ENCODE results near the gene KIFBP.

Gene KIFBP

DNA sequence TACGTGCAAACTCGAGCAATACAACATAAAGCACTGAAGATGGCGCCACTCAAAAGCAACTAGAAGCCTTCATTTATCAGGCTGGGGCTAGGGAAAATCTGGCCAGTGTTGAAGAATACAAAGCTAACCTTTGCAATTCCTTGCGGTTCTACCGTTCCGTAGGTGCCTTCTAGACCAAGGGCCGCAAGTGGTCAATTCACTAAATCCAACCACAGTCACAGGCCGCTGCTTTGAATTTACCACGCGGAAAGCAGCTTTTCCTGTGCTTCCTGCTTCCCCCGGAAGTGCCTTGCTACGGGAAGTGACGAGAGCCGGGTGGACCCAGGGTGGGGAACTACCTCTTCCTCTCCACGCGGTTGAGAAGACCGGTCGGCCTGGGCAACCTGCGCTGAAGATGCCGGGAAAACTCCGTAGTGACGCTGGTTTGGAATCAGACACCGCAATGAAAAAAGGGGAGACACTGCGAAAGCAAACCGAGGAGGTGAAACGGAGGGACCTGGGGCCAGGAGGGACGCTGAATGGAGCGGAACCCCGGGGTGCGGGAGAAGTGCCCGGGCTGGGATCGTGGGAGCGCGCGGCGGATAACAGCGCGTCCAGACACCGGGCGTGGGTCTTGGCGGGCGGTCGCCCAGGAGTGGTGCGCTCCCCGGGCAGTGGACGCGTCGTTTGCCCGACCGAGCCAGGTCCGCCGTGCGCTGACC is 32.6 kb upstream of the KIFBP start, which contains the start of gene DDX21:
DDX21 (plus strand) TSS at position 339 of the 701 bp plus-strand sequence; CDS start at position 395, 56 bp downstream.
- CTCF ChIA-PET: interaction anchor here (0.8 to 4.7 kb wide), 11 partner anchors 13 to 166 kb away, joined by 3 to 16 read pairs (median 3); no protein-coding TSS in a partner anchor
- POLR2A ChIA-PET: interaction anchor here (0.8 kb wide), 1 partner anchor 14 kb away, joined by 4 read pairs; no protein-coding TSS in a partner anchor
- WGBS (ENCODE audit: insufficient coverage): 0% methylated on average over 53 of the region's 53 CpGs
- H3K9me3 ChIP-seq (ENCODE audit: control extremely low read depth in 1 of 5, control insufficient read depth in 4 of 5, insufficient read depth in 2 of 5, low read depth in 1 of 5, low read length in 4 of 5): no peaks in the 10 kb centered on the region
- peaks cover 9 to 30% (median 20%) of the 10 kb centered on the region in 4 experiments for H3K4me1 ChIP-seq (ENCODE audit: control extremely low read depth in 1 of 4, control insufficient read depth in 4 of 4, insufficient read depth in 4 of 4, low read length in 3 of 4)
- peak; percentile 93 to 96 (median 95) for DNase-seq
- peak within 1 kb of the TSS; percentile 79 to 99 (median 94) for H3K4me3 ChIP-seq (ENCODE audit: control insufficient read depth in 1 of 7, extremely low read depth in 1 of 7, insufficient read depth in 4 of 7, low read depth in 2 of 7, low read length in 6 of 7)
- peaks cover 3 to 32% (median 9%) of the 10 kb centered on the region in 4 experiments for H3K36me3 ChIP-seq (ENCODE audit: control insufficient read depth in 4 of 4, insufficient read depth in 4 of 4, low read length in 3 of 4)
- H3K27ac ChIP-seq (ENCODE audit: insufficient read depth in 1 of 2, low read depth in 1 of 2, low read length in 2 of 2, poor library complexity in 1 of 2, severe bottlenecking in 2 of 2): peak within 1 kb of the TSS; percentile 86 to 94
- no peaks in the 10 kb centered on the region for H3K27me3 ChIP-seq (replicated peaks in 2 of 5; ENCODE audit: control insufficient read depth in 4 of 5, insufficient read depth in 5 of 5, low read length in 4 of 5)

DNA sequence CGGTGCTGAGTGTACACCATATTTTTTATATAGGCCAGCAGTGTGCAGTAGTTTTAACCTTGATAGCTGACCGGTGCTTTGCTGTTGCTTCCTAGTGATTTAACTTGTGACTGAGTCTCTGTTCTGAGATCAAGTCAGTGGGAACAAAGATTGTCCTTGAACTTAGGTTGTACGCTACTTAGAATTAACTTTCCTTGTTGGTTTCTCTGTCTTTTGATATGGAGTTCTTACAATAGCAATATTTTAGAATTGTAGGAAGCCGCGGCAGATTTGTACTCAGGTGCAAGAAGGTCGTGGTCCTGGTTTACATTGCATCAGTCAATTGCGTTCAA is 31.4 kb upstream of the KIFBP start:
- POLR2A ChIA-PET: interaction anchor here (0.7 to 1.0 kb wide), 2 partner anchors 10 to 12 kb away, joined by 3 read pairs; no protein-coding TSS in a partner anchor
- Histone ChIP-seq H3K4me1 (ENCODE audit: control extremely low read depth in 1 of 4, control insufficient read depth in 4 of 4, insufficient read depth in 4 of 4, low read length in 3 of 4) (peaks cover 9 to 30% (median 20%) of the 10 kb centered on the region in 4 experiments), H3K27ac (ENCODE audit: insufficient read depth in 1 of 2, low read depth in 1 of 2, low read length in 2 of 2, poor library complexity in 1 of 2, severe bottlenecking in 2 of 2) (peak overlapping the region; percentile 86 to 94)

DNA sequence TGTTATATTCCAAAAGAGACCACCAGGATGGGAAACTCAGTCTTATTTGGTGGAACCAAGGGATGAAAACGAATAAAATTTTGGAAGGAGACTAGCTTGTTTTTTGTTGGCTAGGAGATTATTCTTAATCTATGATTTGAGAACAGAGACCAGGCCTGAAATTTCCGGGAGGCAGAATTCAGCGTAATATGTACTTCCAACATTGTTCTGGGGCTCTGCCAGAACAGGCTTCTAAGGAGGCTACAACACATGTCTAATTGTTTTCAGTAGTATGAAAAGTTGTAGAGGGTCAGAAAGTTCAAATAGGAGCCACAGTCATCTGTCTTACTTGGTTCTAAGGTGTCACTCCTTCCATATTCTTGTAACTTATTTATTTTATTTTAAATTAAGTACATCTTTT is 30.9 kb upstream of the KIFBP start:
- ChIA-PET POLR2A (interaction anchor here (0.7 kb wide), 1 partner anchor 12 kb away, joined by 3 read pairs; no protein-coding TSS in a partner anchor), CTCF (interaction anchor here (1.2 kb wide), 1 partner anchor 11 kb away, joined by 4 read pairs; no protein-coding TSS in a partner anchor)
- WGBS (ENCODE audit: insufficient coverage): 86% methylated on average over 2 of the region's 3 CpGs
- Histone ChIP-seq H3K27me3 (replicated peaks in 2 of 5; ENCODE audit: control insufficient read depth in 4 of 5, insufficient read depth in 5 of 5, low read length in 4 of 5) (no peaks in the 10 kb centered on the region), H3K4me3 (ENCODE audit: control insufficient read depth in 1 of 7, extremely low read depth in 1 of 7, insufficient read depth in 4 of 7, low read depth in 2 of 7, low read length in 6 of 7) (peak overlapping the region in 6 of 7 experiments; percentile 55 to 99 (median 94)), H3K27ac (ENCODE audit: insufficient read depth in 1 of 2, low read depth in 1 of 2, low read length in 2 of 2, poor library complexity in 1 of 2, severe bottlenecking in 2 of 2) (peak overlapping the region in 1 of 2 experiments; percentile 94), H3K4me1 (ENCODE audit: control extremely low read depth in 1 of 4, control insufficient read depth in 4 of 4, insufficient read depth in 4 of 4, low read length in 3 of 4) (peaks cover 9 to 30% (median 20%) of the 10 kb centered on the region in 4 experiments), H3K9me3 (ENCODE audit: control extremely low read depth in 1 of 5, control insufficient read depth in 4 of 5, insufficient read depth in 2 of 5, low read depth in 1 of 5, low read length in 4 of 5) (no peaks in the 10 kb centered on the region), H3K36me3 (ENCODE audit: control insufficient read depth in 4 of 4, insufficient read depth in 4 of 4, low read length in 3 of 4) (peaks cover 11 to 42% (median 21%) of the 10 kb centered on the region in 4 experiments)
- no peak for DNase-seq

More for the DNA sequence above, 31.4 kb upstream of the KIFBP start:
- DNase-seq: no peak
- H3K27me3 ChIP-seq (replicated peaks in 2 of 5; ENCODE audit: control insufficient read depth in 4 of 5, insufficient read depth in 5 of 5, low read length in 4 of 5): no peaks in the 10 kb centered on the region
- CTCF ChIA-PET: interaction anchor here (1.2 to 4.7 kb wide), 2 partner anchors 11 to 15 kb away, joined by 4 to 16 read pairs; no protein-coding TSS in a partner anchor
- 62% methylated on average over 6 of the region's 7 CpGs for WGBS (ENCODE audit: insufficient coverage)
- H3K36me3 ChIP-seq (ENCODE audit: control insufficient read depth in 4 of 4, insufficient read depth in 4 of 4, low read length in 3 of 4): peaks cover 9 to 38% (median 17%) of the 10 kb centered on the region in 4 experiments
- no peaks in the 10 kb centered on the region for H3K9me3 ChIP-seq (ENCODE audit: control extremely low read depth in 1 of 5, control insufficient read depth in 4 of 5, insufficient read depth in 2 of 5, low read depth in 1 of 5, low read length in 4 of 5)
- H3K4me3 ChIP-seq (ENCODE audit: control insufficient read depth in 1 of 7, extremely low read depth in 1 of 7, insufficient read depth in 4 of 7, low read depth in 2 of 7, low read length in 6 of 7): peak overlapping the region in 6 of 7 experiments; percentile 55 to 99 (median 94)

DNA sequence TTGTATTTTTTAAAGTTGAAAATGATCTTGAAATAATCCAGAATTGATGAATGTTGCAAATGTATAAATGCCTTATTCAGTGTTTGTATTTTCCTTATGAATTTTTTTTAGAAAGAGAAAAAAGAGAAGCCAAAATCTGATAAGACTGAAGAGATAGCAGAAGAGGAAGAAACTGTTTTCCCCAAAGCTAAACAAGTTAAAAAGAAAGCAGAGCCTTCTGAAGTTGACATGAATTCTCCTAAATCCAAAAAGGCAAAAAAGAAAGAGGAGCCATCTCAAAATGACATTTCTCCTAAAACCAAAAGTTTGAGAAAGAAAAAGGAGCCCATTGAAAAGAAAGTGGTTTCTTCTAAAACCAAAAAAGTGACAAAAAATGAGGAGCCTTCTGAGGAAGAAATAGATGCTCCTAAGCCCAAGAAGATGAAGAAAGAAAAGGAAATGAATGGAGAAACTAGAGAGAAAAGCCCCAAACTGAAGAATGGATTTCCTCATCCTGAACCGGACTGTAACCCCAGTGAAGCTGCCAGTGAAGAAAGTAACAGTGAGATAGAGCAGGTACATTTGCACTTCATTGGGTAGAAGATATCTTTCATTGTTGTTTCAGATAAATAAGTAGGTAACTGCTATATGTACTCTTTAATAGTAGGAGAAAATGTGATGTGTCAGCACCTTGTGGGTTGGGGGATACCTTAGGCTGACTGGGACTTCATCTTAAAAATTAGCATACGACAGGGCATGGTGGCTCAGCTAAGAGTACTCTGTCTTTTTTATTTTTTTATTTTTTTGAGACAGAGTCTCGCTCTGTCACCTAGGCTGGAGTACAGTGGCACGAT is 28.7 kb upstream of the KIFBP start:
- Histone ChIP-seq H3K27ac (ENCODE audit: insufficient read depth in 1 of 2, low read depth in 1 of 2, low read length in 2 of 2, poor library complexity in 1 of 2, severe bottlenecking in 2 of 2) (peak overlapping the region in 1 of 2 experiments; percentile 32), H3K4me1 (ENCODE audit: control extremely low read depth in 1 of 4, control insufficient read depth in 4 of 4, insufficient read depth in 4 of 4, low read length in 3 of 4) (peaks cover 9 to 28% (median 18%) of the 10 kb centered on the region in 4 experiments), H3K27me3 (replicated peaks in 2 of 5; ENCODE audit: control insufficient read depth in 4 of 5, insufficient read depth in 5 of 5, low read length in 4 of 5) (no peaks in the 10 kb centered on the region), H3K4me3 (ENCODE audit: control insufficient read depth in 1 of 7, extremely low read depth in 1 of 7, insufficient read depth in 4 of 7, low read depth in 2 of 7, low read length in 6 of 7) (no peak overlapping the region), H3K9me3 (ENCODE audit: control extremely low read depth in 1 of 5, control insufficient read depth in 4 of 5, insufficient read depth in 2 of 5, low read depth in 1 of 5, low read length in 4 of 5) (no peaks in the 10 kb centered on the region), H3K36me3 (ENCODE audit: control insufficient read depth in 4 of 4, insufficient read depth in 4 of 4, low read length in 3 of 4) (peaks cover 20 to 59% (median 34%) of the 10 kb centered on the region in 4 experiments)
- ChIA-PET POLR2A (no interaction called here), CTCF (interaction anchor here (0.6 to 1.5 kb wide), 2 partner anchors 42 to 444 kb away, joined by 3 read pairs; no protein-coding TSS in a partner anchor)
- DNase-seq: no peak
- 97% methylated on average over 2 of the region's 4 CpGs for WGBS (ENCODE audit: insufficient coverage)

DNA sequence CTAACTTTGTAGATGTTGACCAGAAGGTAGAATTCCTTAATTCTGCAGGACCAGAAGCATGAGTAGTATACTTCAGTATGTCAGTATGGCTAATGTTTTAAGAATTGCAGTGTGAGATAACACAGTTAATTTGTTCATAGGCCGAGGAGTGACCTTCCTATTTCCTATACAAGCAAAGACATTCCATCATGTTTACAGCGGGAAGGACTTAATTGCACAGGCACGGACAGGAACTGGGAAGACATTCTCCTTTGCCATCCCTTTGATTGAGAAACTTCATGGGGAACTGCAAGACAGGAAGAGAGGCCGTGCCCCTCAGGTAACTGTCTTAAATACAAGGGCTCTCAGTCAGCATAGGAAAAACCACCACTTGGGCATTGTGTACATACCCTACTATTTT is 25.5 kb upstream of the KIFBP start:
- POLR2A ChIA-PET: no interaction called here
- DNase-seq: no peak
- CTCF ChIA-PET: no interaction called here
- H3K27ac ChIP-seq (ENCODE audit: insufficient read depth in 1 of 2, low read depth in 1 of 2, low read length in 2 of 2, poor library complexity in 1 of 2, severe bottlenecking in 2 of 2): peak overlapping the region in 1 of 2 experiments; percentile 4
- peaks cover 0 to 12% (median 3%) of the 10 kb centered on the region in 4 experiments for H3K4me1 ChIP-seq (ENCODE audit: control extremely low read depth in 1 of 4, control insufficient read depth in 4 of 4, insufficient read depth in 4 of 4, low read length in 3 of 4)
- H3K27me3 ChIP-seq (replicated peaks in 2 of 5; ENCODE audit: control insufficient read depth in 4 of 5, insufficient read depth in 5 of 5, low read length in 4 of 5): no peaks in the 10 kb centered on the region
- no peak overlapping the region for H3K4me3 ChIP-seq (ENCODE audit: control insufficient read depth in 1 of 7, extremely low read depth in 1 of 7, insufficient read depth in 4 of 7, low read depth in 2 of 7, low read length in 6 of 7)
- peaks cover 31 to 82% (median 57%) of the 10 kb centered on the region in 4 experiments for H3K36me3 ChIP-seq (ENCODE audit: control insufficient read depth in 4 of 4, insufficient read depth in 4 of 4, low read length in 3 of 4)
- no peaks in the 10 kb centered on the region for H3K9me3 ChIP-seq (ENCODE audit: control extremely low read depth in 1 of 5, control insufficient read depth in 4 of 5, insufficient read depth in 2 of 5, low read depth in 1 of 5, low read length in 4 of 5)
- whole genome bisulfite sequencing (ENCODE audit: insufficient coverage): 100% methylated on average over 2 of the region's 4 CpGs

DNA sequence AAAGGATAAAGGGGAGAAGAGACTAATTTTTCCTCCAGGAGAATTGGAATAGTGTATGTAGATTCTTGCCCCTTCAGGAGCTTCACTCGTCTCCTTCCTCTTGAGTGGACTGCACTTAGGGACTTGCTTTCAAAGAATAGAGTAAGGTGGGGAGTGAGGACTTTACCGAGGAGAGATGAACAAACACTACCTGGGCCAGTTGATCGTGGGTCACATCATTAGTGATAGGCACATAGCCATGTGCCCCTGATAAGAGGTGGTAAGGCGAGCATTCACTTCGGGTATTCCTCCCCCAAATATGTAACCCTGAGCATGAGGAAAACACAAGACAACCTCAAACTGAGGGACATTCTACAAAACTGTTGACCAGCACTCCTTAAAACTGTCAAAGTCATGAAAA is 14.6 kb upstream of the KIFBP start:
- Histone ChIP-seq H3K4me1 (ENCODE audit: control extremely low read depth in 1 of 4, control insufficient read depth in 4 of 4, insufficient read depth in 4 of 4, low read length in 3 of 4) (no peaks in the 10 kb centered on the region), H3K4me3 (ENCODE audit: control insufficient read depth in 1 of 7, extremely low read depth in 1 of 7, insufficient read depth in 4 of 7, low read depth in 2 of 7, low read length in 6 of 7) (no peak overlapping the region), H3K36me3 (ENCODE audit: control insufficient read depth in 4 of 4, insufficient read depth in 4 of 4, low read length in 3 of 4) (peaks cover 44 to 94% (median 72%) of the 10 kb centered on the region in 4 experiments), H3K27me3 (replicated peaks in 2 of 5; ENCODE audit: control insufficient read depth in 4 of 5, insufficient read depth in 5 of 5, low read length in 4 of 5) (no peaks in the 10 kb centered on the region), H3K9me3 (ENCODE audit: control extremely low read depth in 1 of 5, control insufficient read depth in 4 of 5, insufficient read depth in 2 of 5, low read depth in 1 of 5, low read length in 4 of 5) (no peaks in the 10 kb centered on the region), H3K27ac (ENCODE audit: insufficient read depth in 1 of 2, low read depth in 1 of 2, low read length in 2 of 2, poor library complexity in 1 of 2, severe bottlenecking in 2 of 2) (no peak overlapping the region)
- ChIA-PET CTCF (interaction anchor here (1.5 kb wide), 1 partner anchor 9 kb away, joined by 5 read pairs; no protein-coding TSS in a partner anchor), POLR2A (no interaction called here)
- no peak for DNase-seq
- WGBS (ENCODE audit: insufficient coverage): no CpG with 5 or more reads among the region's 5 CpGs
